Measurements from ENCODE around the gene CSF3.

The CSF3 gene

DNA sequence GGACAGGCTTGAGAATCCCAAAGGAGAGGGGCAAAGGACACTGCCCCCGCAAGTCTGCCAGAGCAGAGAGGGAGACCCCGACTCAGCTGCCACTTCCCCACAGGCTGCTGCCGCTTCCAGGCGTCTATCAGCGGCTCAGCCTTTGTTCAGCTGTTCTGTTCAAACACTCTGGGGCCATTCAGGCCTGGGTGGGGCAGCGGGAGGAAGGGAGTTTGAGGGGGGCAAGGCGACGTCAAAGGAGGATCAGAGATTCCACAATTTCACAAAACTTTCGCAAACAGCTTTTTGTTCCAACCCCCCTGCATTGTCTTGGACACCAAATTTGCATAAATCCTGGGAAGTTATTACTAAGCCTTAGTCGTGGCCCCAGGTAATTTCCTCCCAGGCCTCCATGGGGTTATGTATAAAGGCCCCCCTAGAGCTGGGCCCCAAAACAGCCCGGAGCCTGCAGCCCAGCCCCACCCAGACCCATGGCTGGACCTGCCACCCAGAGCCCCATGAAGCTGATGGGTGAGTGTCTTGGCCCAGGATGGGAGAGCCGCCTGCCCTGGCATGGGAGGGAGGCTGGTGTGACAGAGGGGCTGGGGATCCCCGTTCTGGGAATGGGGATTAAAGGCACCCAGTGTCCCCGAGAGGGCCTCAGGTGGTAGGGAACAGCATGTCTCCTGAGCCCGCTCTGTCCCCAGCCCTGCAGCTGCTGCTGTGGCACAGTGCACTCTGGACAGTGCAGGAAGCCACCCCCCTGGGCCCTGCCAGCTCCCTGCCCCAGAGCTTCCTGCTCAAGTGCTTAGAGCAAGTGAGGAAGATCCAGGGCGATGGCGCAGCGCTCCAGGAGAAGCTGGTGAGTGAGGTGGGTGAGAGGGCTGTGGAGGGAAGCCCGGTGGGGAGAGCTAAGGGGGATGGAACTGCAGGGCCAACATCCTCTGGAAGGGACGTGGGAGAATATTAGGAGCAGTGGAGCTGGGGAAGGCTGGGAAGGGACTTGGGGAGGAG lies at the start of gene CSF3:
TSS of gene CSF3 (plus strand) at position 436 of the 993 bp plus-strand sequence. CDS start at position 471, 35 bp downstream.
- DNase-seq: no peak

GRCh38 chr17:39966771-39967170 lies 48.5 kb upstream of the CSF3 start:
- DNase-seq: no peak

DNA sequence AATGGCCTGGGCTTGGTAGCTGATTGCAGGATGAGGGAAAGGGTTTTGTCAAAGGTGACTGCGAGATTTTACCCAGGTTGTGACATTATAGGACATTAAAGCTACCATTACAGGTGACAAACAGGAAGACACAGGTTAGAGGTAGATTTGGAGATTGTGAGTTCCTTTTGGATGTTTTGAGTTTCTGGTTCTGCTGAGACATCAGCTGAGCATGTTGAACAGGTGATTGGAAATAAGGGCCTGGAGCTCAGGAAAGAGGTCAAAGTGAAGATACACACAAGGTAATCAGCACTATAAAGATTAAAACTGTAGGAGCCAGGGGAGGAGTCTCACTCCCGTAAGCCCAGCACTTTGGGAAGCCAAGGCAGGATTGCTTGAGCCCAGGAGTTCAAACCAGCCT lies 46.5 kb upstream of the CSF3 start:
- no peak for DNase-seq

GRCh38 chr17:39969375-39969774 lies 45.9 kb upstream of the CSF3 start:
- no peak for DNase-seq

DNA sequence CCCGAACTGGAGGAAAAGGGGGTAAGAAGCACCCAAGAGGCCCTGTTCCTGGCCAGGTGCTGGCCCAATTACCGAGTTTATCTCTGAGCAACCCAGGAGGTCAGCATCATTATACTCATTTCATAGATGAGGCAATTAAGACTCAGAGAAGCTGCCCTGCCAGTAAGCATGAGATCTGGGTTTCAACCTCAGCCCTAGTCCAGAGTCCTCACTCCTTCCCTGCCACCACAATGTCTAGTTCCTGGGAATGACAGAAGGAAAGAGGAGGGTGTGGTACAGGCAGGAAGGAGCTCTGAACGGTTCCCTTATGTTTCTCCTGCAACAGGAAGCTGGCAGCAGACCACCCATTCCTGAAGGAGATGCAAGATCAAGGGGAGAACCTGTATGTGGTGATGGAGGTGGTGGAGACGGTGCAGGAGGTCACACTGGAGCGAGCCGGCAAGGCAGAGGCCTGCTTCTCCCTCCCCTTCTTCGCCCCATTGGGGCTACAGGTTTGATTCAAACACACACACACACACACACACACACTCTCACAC lies 45.0 kb upstream of the CSF3 start:
- no peak for DNase-seq

DNA sequence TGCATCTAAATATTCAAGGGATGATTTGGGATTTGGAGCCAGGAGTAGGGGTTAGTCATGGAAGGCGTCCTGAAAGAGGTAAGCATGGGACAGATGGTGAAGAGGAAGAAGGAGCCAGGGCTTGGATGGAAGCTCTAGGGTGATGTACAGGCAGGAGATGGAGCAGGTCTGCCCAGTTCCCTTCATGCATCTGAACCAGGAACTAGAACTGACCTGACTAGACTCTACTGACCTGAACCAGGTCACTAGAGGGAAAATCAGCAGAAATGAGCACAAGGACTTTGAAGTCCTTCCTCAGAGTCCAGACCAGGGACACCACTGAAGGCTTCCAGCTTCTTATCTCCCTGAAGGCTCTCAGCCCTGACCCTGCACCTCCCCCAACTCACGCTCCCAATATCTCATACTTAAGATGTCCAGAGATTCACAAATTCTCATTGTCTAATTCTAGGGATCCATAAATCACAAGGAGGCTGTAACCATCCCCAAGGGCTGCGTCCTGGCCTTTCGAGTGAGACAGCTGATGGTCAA lies 44.1 kb upstream of the CSF3 start:
- no peak for DNase-seq

DNA sequence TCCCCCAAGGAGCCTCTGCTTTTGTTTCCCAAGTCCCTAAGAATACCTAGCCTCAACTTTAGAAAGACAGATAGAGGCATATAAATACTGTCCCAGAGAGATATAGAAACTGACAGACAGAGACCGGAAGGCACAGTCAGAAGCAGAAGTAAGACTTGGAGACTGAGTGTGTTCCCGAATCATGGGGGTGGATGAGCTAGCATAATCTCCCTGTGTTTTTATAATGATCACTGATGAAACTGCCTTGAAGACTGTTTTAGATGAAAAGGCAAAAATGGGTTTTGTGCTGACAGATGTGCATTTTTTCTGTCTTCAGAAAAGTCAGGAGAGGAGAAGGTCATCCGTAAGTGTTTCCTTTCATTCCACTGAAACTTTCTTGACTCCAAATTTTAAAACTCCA lies 43.0 kb upstream of the CSF3 start:
- no peak for DNase-seq

- no peak for DNase-seq
Observed at GRCh38 chr17:39973496-39973895, 41.7 kb upstream of the CSF3 start.

DNA sequence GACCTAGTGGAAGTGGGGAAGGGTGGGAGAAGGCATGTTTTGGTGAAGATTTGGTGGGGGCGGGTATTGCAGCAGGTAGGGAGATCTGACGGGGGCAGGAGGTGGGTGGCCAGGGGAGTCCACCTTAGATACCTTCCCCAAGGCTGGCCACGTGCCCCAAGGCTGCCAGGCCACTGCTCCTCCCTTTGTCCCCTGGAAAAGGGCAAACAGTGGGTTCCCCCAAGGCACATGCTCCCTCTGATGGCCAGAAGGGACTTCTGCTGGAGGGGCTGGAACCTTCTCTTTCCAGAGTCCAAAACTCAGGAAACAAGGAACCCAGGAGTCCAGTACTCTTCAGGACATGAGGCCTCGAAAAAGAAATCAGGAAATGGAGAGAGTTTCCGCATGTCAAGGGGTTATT lies 40.8 kb upstream of the CSF3 start:
- DNase-seq: no peak

DNA sequence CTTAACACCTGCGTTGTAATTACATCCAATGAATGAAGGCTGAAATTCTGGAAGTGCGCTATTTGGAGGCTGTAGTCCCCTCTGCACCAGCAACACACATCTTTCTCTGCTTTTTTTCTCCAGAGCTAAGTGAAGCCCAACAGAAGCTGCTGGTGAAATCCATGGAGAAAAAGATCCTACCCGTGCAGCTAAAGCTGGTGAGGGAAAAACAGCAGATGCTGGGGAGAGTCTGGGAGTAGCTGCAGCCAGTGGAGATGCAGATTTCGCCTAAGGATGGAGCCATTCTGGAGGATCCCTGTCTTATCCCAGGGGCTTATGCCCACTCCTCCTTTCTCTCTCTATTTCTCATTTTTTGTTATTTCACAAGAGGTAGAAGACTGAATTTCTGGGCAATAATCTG lies 39.4 kb upstream of the CSF3 start:
- no peak for DNase-seq

DNA sequence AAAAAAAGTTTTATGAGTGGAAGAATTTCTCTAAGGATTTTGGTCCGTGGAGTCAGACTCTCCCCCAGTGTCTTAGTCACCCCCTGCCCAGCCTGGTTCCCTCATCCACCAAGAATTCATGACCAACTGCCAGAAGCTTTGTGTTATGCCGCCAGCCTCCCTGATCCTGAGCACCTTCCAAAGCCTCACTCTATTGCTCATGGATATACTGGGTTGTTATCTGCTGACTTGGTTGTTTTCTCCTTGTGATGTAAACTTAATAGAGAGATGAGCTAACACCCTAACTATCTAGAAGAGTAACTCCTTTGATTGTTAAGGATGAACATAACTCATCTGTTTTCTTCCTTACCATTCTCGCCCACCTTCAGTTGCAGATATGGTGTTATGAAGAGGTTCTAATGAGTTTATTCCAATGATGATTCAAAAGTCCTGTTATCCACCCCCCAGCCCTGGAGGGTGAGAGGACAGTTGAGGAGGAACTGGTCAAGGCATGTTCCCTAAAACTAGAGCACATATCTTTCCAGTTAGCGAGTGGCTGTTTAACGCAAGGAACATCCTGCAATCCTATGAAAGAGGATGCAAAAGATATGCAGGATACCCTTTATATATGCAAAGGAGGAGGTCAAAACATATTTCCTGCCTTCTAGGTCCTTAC lies 36.1 kb upstream of the CSF3 start:
- DNase-seq: no peak

GRCh38 chr17:39979893-39980350 lies 35.3 kb upstream of the CSF3 start:
- DNase-seq: peak; percentile 21

- DNase-seq: peak; percentile 98
Observed at GRCh38 chr17:39980351-39981206, 34.7 kb upstream of the CSF3 start, which contains the start of gene PSMD3. PSMD3 (plus strand) TSS chr17:39980807; CDS start chr17:39980971, 164 bp downstream.

DNA sequence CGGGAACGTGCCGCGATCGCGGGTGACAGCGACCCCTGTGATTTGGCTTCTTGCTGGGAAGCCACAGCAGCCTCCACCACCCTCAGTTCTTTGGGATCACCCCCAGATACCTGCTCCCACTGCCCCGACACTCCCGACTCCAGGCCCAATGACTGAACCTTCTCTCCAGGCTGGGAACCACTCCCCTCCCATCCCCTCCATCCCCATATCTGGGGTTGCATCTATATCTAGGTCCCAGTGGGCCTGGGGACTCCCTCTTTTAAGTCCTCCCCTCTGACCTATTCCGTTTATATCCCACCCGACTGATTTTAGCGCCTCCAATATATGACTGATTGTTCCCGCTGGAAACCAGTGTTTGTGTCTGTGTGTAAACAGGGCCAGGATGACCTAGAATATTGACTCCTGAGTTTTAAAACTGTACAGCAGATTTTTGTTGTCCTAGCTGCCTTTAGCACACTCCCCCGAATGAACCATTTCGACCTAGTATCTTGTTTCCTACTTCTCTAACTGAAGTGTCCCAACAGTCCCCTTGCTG lies 34.0 kb upstream of the CSF3 start:
- DNase-seq: no peak

DNA sequence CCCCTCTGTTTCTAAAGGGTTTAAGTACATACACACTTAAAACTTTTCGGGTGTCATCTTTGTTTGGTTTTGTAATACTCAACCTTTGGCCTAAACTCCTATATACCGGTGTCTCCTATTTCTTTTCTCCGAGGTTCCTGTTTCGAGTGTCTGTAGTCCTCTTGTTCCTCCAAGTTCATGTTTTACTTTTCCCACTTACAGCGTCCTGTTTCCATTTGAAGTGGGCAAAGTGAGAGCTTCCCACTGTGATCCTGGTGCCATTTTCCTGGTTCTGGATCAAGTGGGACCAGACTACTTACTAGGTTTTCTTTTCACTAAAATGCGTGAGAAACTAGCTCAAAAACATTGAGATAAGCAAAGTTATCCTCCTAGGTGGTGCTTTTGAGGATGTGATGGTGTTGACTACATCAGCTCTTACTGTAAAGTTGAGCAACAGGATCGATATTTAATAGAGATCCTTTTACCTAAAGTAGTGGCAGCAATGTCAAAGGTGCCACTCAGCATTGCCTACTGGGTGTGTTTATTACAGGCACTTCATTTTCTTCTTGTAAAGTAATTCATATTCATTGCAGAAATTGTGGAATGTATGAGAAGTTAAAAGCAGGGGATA lies 33.4 kb upstream of the CSF3 start:
- DNase-seq: no peak

DNA sequence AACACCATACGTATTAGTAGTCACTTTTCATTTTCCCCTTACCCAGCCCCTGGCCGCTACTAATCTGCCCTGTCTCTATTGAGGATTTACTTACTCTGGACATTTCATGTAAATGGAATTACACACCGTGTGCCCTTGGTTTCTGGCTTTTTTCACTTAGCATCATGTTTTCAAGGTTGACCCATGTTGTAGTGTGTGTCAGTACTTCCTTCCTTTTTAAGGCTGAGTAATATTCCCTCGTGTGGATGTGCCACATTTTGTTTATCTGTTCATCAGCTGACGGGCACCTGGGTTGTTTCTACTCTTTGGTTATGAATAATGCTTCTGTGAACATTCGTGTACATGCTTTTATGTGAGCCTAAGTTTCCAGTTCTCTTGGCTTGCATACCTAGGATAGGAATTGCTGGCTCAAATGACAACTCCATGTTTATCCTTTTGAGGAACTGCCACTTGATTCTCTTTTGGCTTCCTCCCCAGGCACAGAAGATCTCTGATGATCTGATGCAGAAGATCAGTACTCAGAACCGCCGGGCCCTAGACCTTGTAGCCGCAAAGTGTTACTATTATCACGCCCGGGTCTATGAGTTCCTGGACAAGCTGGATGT lies 26.9 kb upstream of the CSF3 start:
- DNase-seq: no peak

DNA sequence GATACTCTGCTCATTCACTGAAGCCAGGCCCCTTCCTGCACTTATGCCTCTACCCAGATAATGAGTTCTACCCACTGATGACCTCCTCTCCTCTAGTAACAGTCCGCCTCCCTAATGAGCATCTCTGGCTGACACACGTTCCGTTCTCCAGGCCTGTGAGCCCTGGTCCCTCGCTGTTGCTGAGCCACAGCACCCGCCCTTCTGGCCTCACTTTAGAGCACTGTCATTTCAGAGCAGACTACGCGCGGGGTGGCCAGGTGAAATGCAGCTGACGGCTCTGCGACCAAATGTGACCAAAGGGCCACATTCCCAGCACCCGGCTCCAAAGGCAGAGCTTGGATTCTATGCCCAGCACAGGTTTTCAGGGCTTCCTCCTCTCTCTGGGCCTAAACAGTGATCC lies 20.8 kb upstream of the CSF3 start:
- no peak for DNase-seq

- DNase-seq: no peak
Observed at GRCh38 chr17:39995438-39995837, 19.8 kb upstream of the CSF3 start.

- DNase-seq: no peak
Observed at GRCh38 chr17:39996162-39996561, 19.1 kb upstream of the CSF3 start.

- no peak for DNase-seq
Observed at GRCh38 chr17:39996800-39997199, 18.4 kb upstream of the CSF3 start.

GRCh38 chr17:39997543-39997942 lies 17.7 kb upstream of the CSF3 start:
- DNase-seq: no peak
